ENCODE measurements around the gene MOCS3.
A peak's percentile ranks its signal among the peaks of the same experiment; 100 is the strongest.
"Not testable (repeated sequence)": the region's sequence is repeated elsewhere in the genome, so short reads cannot be mapped to it uniquely, and the experiment has no call there.

The MOCS3 gene

GRCh38 chr20:50932691-50933280 lies 25.8 kb upstream of the MOCS3 start:
- DNase-seq = no peak

- DNase-seq = no peak
Measured at GRCh38 chr20:50933589-50933988, 25.0 kb upstream of the MOCS3 start.

DNA sequence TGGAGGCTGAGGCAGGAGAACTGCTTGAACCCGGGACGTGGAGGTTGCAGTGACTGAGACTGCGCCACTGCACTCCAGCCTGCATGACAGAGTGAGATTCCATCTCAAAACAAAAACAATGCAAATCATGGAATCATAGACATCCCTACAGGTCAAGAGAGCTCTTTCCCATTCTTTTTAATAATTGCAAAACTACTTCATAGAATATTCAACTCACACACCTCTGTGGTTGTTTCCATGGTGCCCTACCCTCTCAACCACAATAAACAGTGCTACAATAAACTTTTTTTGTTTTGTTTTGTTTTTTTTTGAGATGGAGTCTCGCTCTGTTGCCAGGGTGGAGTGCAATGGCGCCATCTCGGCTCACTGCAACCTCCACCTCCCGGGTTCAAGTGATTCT lies 15.5 kb upstream of the MOCS3 start:
- no peak for DNase-seq

GRCh38 chr20:50948132-50948785 lies 10.4 kb upstream of the MOCS3 start:
- DNase-seq = no peak

GRCh38 chr20:50953196-50953595 lies 5.4 kb upstream of the MOCS3 start:
- DNase-seq = no peak

GRCh38 chr20:50953821-50954220 lies 4.8 kb upstream of the MOCS3 start:
- no peak for DNase-seq

DNA sequence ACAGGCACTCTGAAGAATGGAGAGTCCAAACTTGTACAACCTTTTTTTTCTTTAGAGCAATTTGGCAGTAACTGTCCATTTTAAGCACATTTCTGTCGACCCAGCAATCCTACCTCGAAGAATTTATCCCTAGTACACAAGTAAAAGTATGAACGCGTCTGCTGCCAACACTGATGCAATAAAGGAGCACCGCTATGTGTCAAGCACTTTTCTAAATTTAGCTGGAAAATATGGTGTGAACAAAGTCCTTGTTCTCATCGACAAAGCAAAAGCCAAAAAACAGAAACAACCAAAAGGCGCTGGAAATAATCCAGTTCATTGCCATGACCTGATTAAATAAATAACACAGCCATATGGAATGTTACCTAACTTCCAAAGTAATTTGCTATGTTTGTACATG lies 1.3 kb upstream of the MOCS3 start:
- no peak for DNase-seq

DNA sequence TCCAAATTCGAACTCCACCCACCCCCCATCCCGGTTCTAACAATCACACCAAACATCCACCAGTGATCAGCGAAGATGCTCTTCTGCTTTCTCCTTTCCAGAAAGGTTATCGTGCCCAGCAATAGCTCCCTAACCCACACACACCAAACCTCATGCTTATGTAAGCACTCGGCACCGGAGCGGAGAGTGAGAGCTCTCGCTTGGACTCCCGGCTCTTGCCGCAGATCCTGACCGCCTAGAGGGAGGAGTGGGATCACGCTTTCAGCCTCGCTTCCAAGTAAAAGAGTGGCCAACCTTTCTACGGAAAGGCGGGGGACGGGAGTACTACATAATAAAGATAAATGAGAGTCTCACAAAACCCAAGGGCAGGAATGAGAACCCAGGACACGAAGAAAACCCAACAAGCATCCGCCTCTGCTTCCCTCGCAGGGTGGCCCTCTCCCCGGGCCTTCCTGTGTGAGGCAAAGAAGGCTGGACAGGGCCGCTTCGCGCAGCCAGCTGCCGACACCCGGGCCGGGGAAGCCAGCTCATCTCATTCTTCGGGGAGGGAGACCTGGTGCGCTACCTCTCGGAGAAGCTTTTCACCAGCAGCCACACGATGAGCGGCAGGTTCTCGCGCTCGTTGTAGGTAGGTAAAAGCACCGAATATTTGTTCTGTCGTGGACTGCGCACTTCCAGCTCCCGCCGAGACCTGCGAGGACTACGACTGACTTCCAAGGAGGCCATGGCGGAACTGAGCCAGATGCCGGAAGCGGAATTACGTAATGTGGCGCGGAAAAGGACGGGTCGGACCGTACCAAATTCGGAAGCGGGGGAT lies 612 bp upstream of the MOCS3 start, which contains the start of gene DPM1:
Gene DPM1, minus strand, starts transcription at position 735 of the 817 bp plus-strand sequence. Its CDS starts 9 bp downstream, at position 726.
- DNase-seq = peak; percentile 77

DNA sequence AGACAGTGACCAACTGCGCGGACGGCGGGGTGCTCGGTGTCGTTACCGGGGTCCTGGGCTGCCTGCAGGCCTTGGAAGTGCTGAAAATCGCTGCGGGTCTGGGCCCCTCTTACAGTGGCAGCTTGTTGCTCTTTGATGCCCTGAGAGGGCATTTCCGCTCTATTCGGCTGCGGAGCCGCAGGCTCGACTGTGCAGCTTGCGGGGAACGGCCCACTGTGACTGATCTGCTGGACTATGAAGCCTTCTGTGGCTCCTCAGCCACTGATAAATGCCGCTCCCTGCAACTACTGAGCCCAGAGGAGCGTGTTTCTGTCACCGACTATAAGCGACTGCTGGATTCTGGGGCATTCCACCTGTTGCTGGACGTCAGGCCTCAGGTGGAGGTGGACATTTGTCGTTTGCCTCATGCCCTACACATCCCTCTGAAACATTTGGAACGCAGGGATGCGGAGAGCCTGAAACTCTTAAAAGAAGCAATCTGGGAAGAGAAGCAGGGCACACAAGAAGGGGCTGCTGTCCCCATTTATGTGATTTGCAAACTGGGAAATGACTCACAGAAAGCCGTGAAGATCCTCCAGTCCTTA lies 1.0 kb downstream of the MOCS3 start:
- no peak for DNase-seq

DNA sequence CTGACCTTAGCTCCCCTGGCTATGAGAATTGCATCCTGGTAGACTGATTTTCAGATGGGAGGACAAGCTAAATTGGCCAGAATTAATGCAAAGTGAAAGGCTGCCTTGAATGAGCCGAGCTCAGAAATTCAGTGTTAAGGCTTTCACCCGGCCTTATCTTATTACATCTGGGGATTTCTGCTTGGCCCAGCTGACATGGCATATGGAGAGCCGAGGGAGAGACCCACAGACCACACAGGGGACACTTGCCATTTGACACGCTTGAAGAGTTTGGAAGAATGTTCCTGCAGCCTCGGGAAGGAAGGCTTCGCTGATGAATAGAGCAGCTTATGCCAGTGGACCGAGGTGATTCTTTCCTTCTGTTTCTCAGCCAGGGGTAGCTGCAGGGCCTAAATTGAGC lies 9.0 kb downstream of the MOCS3 start:
- DNase-seq = no peak

DNA sequence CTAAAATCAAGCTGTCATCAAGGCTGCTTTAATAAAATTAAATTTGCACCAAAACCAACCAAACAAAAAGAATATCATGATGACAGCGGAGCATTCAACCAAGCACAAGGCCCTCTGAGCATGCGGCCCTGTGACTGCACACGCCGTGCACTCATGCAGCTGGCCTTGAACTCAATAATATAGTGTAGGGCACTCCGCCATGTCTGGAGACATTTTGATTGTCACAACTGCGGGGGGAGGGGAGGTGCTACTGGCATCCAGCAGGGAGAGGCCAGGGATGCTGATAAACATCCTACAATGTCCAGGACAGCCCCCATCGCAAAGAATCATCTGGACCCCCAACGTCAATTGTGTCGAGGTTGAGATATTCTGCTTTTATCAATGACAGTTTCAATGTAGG lies 9.7 kb downstream of the MOCS3 start:
- DNase-seq = no peak

DNA sequence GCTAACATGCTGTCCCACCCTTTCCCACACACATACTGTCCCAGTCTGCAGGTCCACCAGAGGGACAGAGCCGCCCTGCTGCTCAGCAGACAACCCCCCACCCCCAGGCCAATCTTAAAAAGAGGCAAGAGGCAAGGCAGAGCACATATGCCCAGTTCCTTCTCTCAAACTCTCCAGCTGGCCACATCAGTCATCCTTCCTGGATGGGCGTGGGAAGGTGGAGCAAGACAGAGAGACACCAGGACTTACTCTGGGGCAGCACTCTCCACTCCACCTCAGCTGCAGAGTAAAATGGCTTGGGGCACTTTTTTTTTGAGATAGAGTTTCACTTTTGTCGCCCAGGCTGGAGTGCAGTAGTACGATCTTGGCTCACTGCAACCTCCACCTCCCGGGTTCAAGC lies 10.8 kb downstream of the MOCS3 start:
- no peak for DNase-seq

- no peak for DNase-seq
Measured at GRCh38 chr20:50969912-50970311, 11.3 kb downstream of the MOCS3 start.

DNA sequence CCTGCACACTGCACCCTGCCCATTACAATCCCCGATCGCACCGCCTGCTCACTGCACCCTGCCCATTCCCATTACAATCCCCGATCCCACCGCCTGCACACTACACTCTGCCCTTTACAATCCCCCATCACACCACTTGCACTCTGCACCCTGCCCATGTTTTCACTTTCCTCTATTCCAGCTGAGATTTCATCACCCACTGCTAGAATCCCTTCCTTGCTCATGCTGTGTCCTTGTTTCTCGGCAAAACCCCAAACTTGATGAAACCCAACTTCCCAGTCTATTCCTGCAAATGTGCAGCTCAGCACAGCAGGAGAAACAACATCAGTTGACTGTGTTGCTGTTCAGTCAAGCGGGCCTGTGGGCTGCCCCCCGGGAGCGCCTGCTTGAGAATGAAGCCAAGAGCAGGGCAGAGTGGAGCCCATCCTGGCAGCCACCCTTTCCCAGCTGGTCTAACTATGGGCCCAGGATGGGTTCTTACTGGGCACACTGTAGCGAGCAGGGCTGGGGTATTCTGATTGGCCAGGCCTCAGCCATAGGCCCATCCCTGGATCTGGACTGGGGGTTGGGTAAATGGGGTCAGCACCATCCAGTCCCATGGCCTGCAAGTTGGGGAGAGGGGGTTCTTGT lies 17.2 kb downstream of the MOCS3 start:
- no peak for DNase-seq

DNA sequence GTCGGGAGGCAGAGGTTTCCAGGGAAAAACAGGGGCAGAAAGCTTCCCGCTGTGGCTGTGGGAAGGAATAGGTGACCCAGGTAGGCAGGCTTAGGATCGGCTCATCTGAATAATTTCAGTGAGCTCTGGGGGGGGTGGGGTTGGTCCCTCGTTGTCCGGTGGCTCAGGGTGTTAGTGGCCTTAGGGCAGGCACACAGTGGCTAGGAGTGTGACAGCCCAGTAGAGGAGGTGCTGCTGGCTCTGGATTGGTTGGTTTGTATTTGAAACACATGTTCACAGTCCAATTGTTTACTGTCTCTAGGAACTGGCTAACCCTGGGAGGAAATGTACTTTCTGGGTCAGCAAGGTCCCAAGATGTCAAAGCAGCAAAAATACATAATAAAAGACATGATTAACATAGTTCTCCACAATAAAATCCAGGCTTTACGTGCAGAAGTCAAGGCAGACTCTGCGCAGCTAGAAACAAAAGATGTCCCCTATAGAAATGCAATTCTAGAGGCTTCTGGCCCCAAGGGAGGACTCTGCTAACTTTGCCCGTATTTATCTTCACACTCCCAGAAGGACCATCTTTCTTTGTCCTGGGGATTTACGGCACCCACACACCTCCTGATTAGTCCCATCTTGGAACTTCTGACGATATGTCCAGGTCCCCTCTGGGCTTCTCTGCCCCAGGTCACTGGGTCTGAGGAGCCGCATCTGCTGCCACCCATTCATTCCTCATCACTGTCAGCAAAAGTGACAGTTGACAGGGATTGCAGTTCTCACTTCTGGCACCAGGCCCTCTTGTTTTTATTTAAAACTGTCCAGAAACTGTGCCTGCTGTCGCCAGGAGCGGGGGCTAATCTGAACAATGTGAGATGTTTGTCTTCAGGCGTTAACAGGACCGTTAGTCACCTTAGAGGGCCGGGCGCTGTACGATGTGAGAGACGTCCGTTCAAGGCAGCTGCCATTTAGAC lies 18.7 kb downstream of the MOCS3 start:
- DNase-seq = no peak

- not testable (repeated sequence) for DNase-seq
Measured at GRCh38 chr20:50978533-50978932, 19.9 kb downstream of the MOCS3 start.

GRCh38 chr20:50980071-50980681 lies 21.6 kb downstream of the MOCS3 start:
- no peak for DNase-seq

DNA sequence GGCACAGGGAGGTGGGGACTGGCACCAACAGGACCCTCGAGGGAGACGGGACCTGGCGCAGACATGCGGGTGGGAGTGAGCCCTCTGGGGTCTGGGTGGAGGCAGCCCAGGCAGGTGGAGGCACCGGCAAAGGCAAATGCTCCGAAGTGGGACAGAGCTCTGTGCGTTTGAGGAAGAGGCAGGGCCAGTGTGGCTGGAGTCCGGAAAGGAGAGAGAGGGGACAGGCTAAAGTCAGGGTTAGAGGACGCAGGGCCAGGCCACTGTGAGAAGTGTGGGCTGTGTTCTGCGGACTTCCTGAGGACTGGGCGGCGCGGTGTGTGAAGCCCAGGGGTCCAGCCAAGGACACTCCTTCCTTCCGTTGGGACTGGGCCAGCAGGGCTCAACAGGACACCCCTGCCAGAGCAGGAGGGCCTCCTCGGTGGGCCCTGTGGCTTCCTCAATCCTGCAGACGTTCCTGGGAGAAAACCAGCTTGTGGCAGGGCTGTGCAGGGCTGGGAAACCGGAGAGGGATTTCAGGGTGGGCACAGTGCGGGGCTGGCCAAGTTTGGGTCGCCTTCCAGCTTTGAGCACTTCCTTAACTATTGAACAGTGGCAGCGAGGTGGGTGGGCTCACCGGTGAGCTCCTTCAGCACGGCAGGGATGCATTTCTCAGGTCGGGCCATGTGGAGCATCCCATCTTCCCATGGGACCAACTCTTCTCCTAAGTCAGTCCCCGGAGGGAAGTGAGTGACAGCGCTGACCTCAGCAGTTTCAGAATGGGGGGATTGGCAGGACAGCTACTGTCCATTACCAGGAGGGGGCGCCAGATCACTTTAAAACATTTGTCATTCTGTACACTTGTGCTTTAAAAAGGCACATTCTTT lies 22.5 kb downstream of the MOCS3 start:
- peak; percentile 27 for DNase-seq

DNA sequence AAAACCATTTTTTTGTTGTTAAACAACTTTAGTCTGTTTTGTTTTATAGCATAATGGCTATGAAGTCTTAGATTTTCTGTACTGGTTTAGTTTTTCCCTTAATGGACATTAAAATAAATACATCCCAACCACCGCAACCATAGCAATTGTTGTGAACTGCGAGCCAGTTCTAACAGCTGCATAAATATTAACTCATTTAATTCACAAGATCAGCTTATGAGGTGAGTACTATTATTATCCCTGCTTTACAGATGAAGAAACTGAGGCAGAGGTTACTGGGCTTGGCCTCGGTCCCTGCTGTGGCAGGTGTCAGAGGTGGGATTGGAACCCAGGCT lies 23.1 kb downstream of the MOCS3 start:
- no peak for DNase-seq

DNA sequence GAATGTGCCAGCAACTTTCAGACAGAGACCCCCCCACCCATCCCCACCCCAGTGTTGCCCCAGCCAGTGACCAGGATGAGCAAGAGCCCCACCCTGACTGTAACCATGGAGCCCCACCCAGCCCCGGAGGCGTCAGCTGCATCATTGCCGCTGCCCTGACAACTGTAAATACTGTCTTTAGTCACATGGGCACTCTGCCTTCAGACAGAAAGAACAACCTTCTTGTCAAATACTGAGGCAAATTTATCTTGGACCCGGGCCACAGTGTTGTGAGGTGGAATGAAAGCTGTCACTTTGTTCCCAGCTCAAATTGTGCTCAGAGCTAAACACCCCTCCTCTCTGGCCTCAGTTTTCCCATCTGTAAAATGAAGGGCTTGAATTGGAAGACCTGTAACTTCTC lies 23.7 kb downstream of the MOCS3 start:
- DNase-seq = no peak

DNA sequence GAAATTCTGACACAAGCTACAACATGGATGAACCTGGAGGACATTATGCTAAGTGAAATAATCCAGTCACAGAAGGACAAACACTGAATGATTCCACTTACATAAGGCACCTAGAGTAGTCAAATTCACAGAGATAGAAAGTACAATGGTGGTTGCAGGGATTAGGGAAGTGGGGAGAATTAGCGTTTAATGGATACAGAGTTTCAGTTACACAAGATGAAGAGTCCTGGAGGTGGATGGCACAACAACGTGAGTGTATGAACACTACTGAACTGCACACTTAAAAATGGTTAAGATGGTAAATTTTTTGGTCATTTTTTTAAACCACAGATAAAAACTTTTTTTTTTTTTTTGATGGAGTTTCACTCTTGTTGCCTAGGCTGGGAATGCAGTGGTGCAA lies 24.7 kb downstream of the MOCS3 start:
- no peak for DNase-seq
